Heart left ventricle (tissue), 16 donors: ENCODE data around the gene ANKRD29. TPM values are rescaled to one million over a fixed set of nuclear protein-coding genes. Genes with fewer than 3 reads are reported as not detected.

Experiments used
- ATAC-seq, 4 donors: fragments of 200-7000 bp; cut with Tn5 transposase; one replicate each; pipeline ENCODE4 v1.9.1; 2020 to 2022; ENCODE audit warnings: moderate library complexity in 4 of 4, mild to moderate bottlenecking in 3 of 4, moderate number of reproducible peaks in 1 of 4
- DNase-seq, 5 donors: peaks; one replicate each; pipeline ENCODE4 v3.0.0-alpha.2; 2020
- H3K27ac ChIP-seq, 12 donors: fragments of 200-600 bp; sonication (generic) in 4 of 12; one replicate each; pipeline versions ENCODE4 v1.5.0 to v1.8.0; 2016 to 2022; ENCODE audit warnings: mild to moderate bottlenecking in 2 of 12
- H3K27me3 ChIP-seq, 9 donors: fragments of 200-600 bp; sonication (generic) in 2 of 9; one replicate each; pipeline versions ENCODE4 v1.5.1 to v1.8.0; 2016 to 2022; ENCODE audit warnings: mild to moderate bottlenecking in 3 of 9
- H3K36me3 ChIP-seq, 9 donors: fragments of 200-600 bp; sonication (generic) in 2 of 9; one replicate each; pipeline versions ENCODE4 v1.5.0 to v1.8.0; 2018 to 2022; ENCODE audit warnings: mild to moderate bottlenecking in 2 of 9
- H3K4me1 ChIP-seq, 12 donors: fragments of 200-600 bp; sonication (generic) in 4 of 12; one replicate each; pipeline versions ENCODE4 v1.5.0 to v1.8.0; 2016 to 2022; ENCODE audit warnings: mild to moderate bottlenecking in 3 of 12
- H3K4me3 ChIP-seq, 12 donors: fragments of 200-600 bp; sonication (generic) in 4 of 12; one replicate each; pipeline versions ENCODE4 v1.5.0 to v1.8.0; 2017 to 2022; ENCODE audit warnings: mild to moderate bottlenecking in 9 of 12, moderate library complexity in 4 of 12
- H3K9me3 ChIP-seq, 12 donors: fragments of 200-600 bp; sonication (generic) in 4 of 12; one replicate each; pipeline versions ENCODE4 v1.5.0 to v1.8.0; 2016 to 2022; ENCODE audit warnings: mild to moderate bottlenecking in 1 of 12
- CTCF ChIP-seq, 12 donors: fragments of 200-600 bp; sonication (generic) in 4 of 12; IDR thresholded peaks; one replicate each; pipeline versions ENCODE4 v1.5.0 to v1.8.0; 2018 to 2022; ENCODE audit warnings: antibody characterized with exemption in 12 of 12, mild to moderate bottlenecking in 5 of 12
- POLR2A ChIP-seq, 2 donors: fragments of 450-650 bp; IDR thresholded peaks; one replicate each; pipeline ENCODE4 v1.6.1; 2017; ENCODE audit warnings: antibody characterized with exemption in 2 of 2, mild to moderate bottlenecking in 2 of 2, moderate library complexity in 2 of 2
- WGBS, 4 donors: extraction: QIAGEN DNeasy Blood & Tissue Kit in 2 of 4; methylation state at CpG; one replicate each; pipeline versions ENCODE4 v1.1.5 to v1.1.7; 2013 to 2018; 5-methylcytosine and 5-hydroxymethylcytosine counted together
- intact Hi-C, 10 donors: fragments of 100-400 bp; cut with DNase I; formaldehyde crosslinking; loops; one replicate each; pipeline versions ENCODE4 v1.11.1 to v1.14.2; 2022
- polyA plus RNA-seq, 2 donors: library from polyadenylated mRNA; stranded (reverse); fragments of 200-250 nt; gene quantifications; one replicate each; pipeline ENCODE4 v1.2.3, GENCODE V29; 2013
- total RNA-seq, 9 donors: library from RNA; depleted of rRNA in 2 of 9; stranded (reverse); fragments of >200 nt in 2 of 9; fragmentation: NEBNext Ultra II Directional in 3 of 9; extraction: Animal tissue kit (Norgen Biotek cat#: 25700) in 3 of 9; gene quantifications; one replicate each; pipeline versions ENCODE4 v1.1.0 to v1.2.4, GENCODE V29; 2016 to 2023
- donor health status: ischemic (EF 13 %, LVEDD 7.1; RV severe dilation, severe dysfunction).
- donor health status: healthy with polysubstance abuse.
- donor health status: DM: no; HTN: yes; CAD: no.
- donor health status: DM: no; HTN: no; CAD: no.
- donor health status: ischemic (EF 25% LVEDD 6.9; RV normal size, moderate dysfunction).
- donor health status: ischemic (EF 25% LVEDD 5.7; RV mildly dilated, moderate dysfunction).
- donor health status: healthy.
- donor health status: DM: yes; HTN: yes; CAD: no.
- donor health status: ischemic (EF 35%, LVEDD 5.7; RV mildly dilated, moderate dysfunction).
- donor health status: nonischemic (EF 11% LVEDD 7.7; RV severe dilation, severe dysfunction).
- donor health status: DM: yes; HTN: yes; CAD: no.
- donor health status: PGD.
- donor health status: ischemic (EF 29% LVEDD 5.4; RV normal size, mild dysfunction).
- donor health status: nonischemic (EF 23%, LVEDD 6.1; RV moderate dilation, normal function).

ANKRD29 gene
- total and polyA plus RNA-seq, 11 donors, result 1.7 to 7.1 (median 4.9) TPM

GRCh38 chr18:23646282-23646681 lies 16.4 kb downstream of the ANKRD29 start:
- Histone ChIP-seq H3K27me3 (no peaks in the 10 kb centered on the region), H3K4me1 (peaks cover 0 to 34% (median 10%) of the 10 kb centered on the region in 12 donors), H3K9me3 (peaks cover 0 to 12% (median 0%) of the 10 kb centered on the region in 12 donors), H3K27ac (no peak overlapping the region), H3K36me3 (peaks cover 0 to 24% (median 0%) of the 10 kb centered on the region in 9 donors), H3K4me3 (no peak overlapping the region)
- no peak for ATAC-seq
- 93 to 96% (median 93%) methylated on average over 2 of the region's 2 CpGs for WGBS, 4 donors
- intact Hi-C loops, result no loop called here
- no peak for DNase-seq
- no peak for TF ChIP-seq CTCF (IDR thresholded peaks at IDR 0.05)
- TF ChIP-seq POLR2A (IDR thresholded peaks at IDR 0.05), result no peak

DNA sequence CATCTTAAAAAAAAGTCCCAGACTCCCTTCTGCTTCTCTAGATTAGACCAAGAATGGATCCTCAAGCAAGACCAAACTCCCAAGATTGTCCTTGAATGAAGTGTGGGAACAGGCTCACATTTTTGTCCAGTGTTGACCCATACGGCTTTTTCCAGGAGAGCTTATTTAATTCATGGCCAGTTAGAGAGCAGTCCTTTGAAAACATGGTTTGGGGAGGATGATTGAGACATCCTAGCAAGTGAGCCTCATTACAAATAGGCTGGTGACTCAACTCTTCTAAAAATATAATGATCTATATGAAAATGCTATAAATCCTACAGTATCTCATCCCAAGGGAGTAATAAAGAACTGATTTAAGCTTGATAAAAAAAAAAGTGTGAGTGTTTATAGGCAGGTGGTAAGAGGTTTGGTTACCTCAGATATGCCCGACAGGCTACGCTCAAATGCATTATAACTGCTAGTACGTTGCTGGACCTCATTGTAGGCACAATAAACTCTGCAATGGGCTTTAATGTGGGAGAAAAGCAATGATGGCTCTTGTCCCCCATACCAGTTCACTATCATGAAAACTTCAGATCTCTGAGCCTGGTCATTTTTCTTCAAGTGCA lies 17.0 kb downstream of the ANKRD29 start:
- Histone ChIP-seq H3K9me3 (peaks cover 0 to 13% (median 0%) of the 10 kb centered on the region in 12 donors), H3K4me1 (peaks cover 0 to 31% (median 8%) of the 10 kb centered on the region in 12 donors), H3K27me3 (no peaks in the 10 kb centered on the region), H3K27ac (no peak overlapping the region), H3K36me3 (peaks cover 0 to 24% (median 0%) of the 10 kb centered on the region in 9 donors), H3K4me3 (no peak overlapping the region)
- TF ChIP-seq POLR2A (IDR thresholded peaks at IDR 0.05), result no peak
- no peak for TF ChIP-seq CTCF (IDR thresholded peaks at IDR 0.05)
- no peak for ATAC-seq
- 85 to 95% (median 94%) methylated on average over 4 of the region's 4 CpGs for WGBS, 4 donors
- intact Hi-C loops, result no loop called here
- DNase-seq, result no peak

DNA sequence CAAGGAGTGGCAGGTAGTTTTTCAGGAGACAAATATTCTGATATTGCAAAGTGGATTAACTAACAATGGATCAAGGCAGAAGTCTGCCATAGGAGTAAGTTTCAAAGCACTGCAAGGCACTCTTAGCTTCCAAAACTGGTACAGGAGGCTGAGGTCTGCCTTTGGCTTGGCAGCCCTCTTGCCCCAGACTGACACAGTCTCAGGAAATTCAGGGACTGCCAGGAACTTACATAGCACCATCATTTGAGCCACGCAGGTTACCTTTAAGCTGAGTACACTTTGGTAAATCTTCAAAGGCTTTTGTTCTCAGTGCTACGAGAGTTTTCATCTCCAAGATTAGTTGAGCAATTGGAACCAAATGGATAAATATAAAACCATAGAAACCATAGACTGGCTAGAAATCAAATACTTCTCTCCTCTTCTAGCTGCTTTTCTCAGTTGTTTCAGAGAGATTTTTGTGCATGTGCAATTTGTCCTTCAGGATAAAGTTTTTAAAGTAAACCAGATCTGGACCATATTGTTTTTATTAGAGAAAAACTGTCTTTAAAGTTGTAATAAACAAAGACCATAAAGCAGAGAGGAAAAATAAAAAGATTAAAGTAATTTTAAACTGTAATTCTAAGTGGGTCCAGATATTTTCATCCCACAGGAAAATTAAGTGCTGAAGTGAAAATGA lies 18.8 kb downstream of the ANKRD29 start:
- H3K9me3 ChIP-seq, result peaks cover 0 to 13% (median 0%) of the 10 kb centered on the region in 12 donors
- H3K27ac ChIP-seq, result no peak overlapping the region
- TF ChIP-seq POLR2A (IDR thresholded peaks at IDR 0.05) (no peak), CTCF (IDR thresholded peaks at IDR 0.05) (no peak)
- intact Hi-C loops, result no loop called here
- no peak overlapping the region for H3K4me3 ChIP-seq
- DNase-seq (no peak), ATAC-seq (no peak)
- WGBS, 4 donors, result 91 to 98% (median 94%) methylated on average over 2 of the region's 2 CpGs
- peaks cover 0 to 18% (median 2%) of the 10 kb centered on the region in 12 donors for H3K4me1 ChIP-seq
- H3K27me3 ChIP-seq, result no peaks in the 10 kb centered on the region
- peaks cover 0 to 24% (median 0%) of the 10 kb centered on the region in 9 donors for H3K36me3 ChIP-seq

DNA sequence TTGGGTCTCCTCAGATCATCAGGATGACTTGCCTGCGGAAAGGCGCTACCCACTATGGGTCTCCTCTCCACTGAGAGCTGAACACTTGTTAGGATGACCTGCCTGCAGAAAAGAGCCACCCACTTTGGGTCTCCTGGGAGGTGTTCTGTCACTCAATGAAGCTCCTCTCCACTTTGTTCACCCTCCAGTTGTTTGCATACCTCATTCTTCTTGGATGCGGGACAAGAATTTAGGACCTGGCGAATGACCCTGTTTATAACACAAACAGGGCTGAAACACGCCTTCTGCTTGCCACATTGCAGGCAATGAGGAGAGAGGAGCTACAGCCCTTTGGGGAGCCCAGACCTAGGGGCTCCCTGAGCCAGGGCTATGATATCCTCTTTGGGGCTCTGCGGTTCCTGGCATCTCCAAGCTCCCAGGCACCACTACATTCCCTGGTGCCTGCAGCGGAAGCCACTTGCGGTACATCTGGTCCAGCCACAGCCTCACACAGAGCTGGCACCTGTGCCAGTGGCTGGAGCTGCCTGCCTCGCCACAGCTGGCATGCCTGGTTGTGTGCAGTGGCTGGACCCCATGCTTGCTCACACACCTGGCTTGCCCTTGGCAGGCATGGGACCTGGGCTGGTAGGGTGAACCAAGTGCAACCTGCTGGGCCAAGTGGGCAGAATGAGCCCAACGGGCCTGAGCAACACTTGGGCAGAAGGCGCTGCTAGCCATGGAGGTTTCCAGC lies 20.6 kb downstream of the ANKRD29 start:
- Histone ChIP-seq H3K27ac (no peak overlapping the region), H3K4me1 (no peaks in the 10 kb centered on the region), H3K36me3 (peaks cover 0 to 24% (median 0%) of the 10 kb centered on the region in 9 donors), H3K27me3 (peaks cover 0 to 3% (median 0%) of the 10 kb centered on the region in 9 donors), H3K9me3 (peaks cover 0 to 13% (median 0%) of the 10 kb centered on the region in 12 donors), H3K4me3 (no peak overlapping the region)
- WGBS, 4 donors, result 96 to 99% (median 97%) methylated on average over 10 to 11 of the region's 11 CpGs
- TF ChIP-seq POLR2A (IDR thresholded peaks at IDR 0.05) (no peak), CTCF (IDR thresholded peaks at IDR 0.05) (no peak)
- ATAC-seq, result no peak
- DNase-seq, result no peak
- intact Hi-C loops, result no loop called here
